ENCODE measurements around the gene GRB10.

Gene GRB10

GRCh38 chr7:50567715-50568261 lies 214.9 kb downstream of the GRB10 start:
- no peak overlapping the region for H3K9ac ChIP-seq
- no peak for TF ChIP-seq CTCF (IDR thresholded peaks at IDR 0.05)
- H3K4me2 ChIP-seq (ENCODE audit: low read length) = no peak overlapping the region
- peaks cover 11% of the 10 kb centered on the region for H3K4me1 ChIP-seq
- H3K27me3 ChIP-seq (ENCODE audit: control insufficient read depth, insufficient read depth, low read length) = no peaks in the 10 kb centered on the region
- no peak overlapping the region for H2AFZ ChIP-seq
- H3K27ac ChIP-seq = no peak overlapping the region
- H3K9me3 ChIP-seq (ENCODE audit: control insufficient read depth, low read length) = no peaks in the 10 kb centered on the region
- H3K36me3 ChIP-seq (ENCODE audit: control insufficient read depth, insufficient read depth, low read length) = no peaks in the 10 kb centered on the region
- H3K79me2 ChIP-seq = no peaks in the 10 kb centered on the region
- H3K4me3 ChIP-seq (ENCODE audit: low read depth, low read length) = no peak overlapping the region

- H3K9ac ChIP-seq = no peak overlapping the region
- no peak overlapping the region for H3K4me3 ChIP-seq (ENCODE audit: low read depth, low read length)
Measured at GRCh38 chr7:50565977-50566376, 216.7 kb downstream of the GRB10 start.

GRCh38 chr7:50565559-50565916 lies 217.2 kb downstream of the GRB10 start:
- no peak for TF ChIP-seq CTCF (IDR thresholded peaks at IDR 0.05)
- Histone ChIP-seq H3K4me1 (peaks cover 23% of the 10 kb centered on the region), H3K9ac (no peak overlapping the region)

More at GRCh38 chr7:50565977-50566376, 216.7 kb downstream of the GRB10 start:
- H3K27me3 ChIP-seq (ENCODE audit: control insufficient read depth, insufficient read depth, low read length) = no peaks in the 10 kb centered on the region
- no peak overlapping the region for H3K4me2 ChIP-seq (ENCODE audit: low read length)
- H3K79me2 ChIP-seq = no peaks in the 10 kb centered on the region
- no peak overlapping the region for H3K27ac ChIP-seq
- no peak for TF ChIP-seq CTCF (IDR thresholded peaks at IDR 0.05)
- no peaks in the 10 kb centered on the region for H3K36me3 ChIP-seq (ENCODE audit: control insufficient read depth, insufficient read depth, low read length)
- H2AFZ ChIP-seq = peak overlapping the region; percentile 65
- no peaks in the 10 kb centered on the region for H3K9me3 ChIP-seq (ENCODE audit: control insufficient read depth, low read length)
- peaks cover 21% of the 10 kb centered on the region for H3K4me1 ChIP-seq

GRCh38 chr7:50564640-50565558 lies 217.8 kb downstream of the GRB10 start, which contains the start of gene DDC:
DDC (minus strand) TSS chr7:50565405; CDS start chr7:50544085, 21,320 bp downstream.
- H3K79me2 ChIP-seq = no peaks in the 10 kb centered on the region
- peaks cover 24% of the 10 kb centered on the region for H3K4me1 ChIP-seq
- H3K27ac ChIP-seq = peak within 1 kb of the TSS; percentile 11
- no peak for TF ChIP-seq CTCF (IDR thresholded peaks at IDR 0.05)
- no peaks in the 10 kb centered on the region for H3K36me3 ChIP-seq (ENCODE audit: control insufficient read depth, insufficient read depth, low read length)
- no peaks in the 10 kb centered on the region for H3K9me3 ChIP-seq (ENCODE audit: control insufficient read depth, low read length)
- no peak within 1 kb of the TSS for H3K4me2 ChIP-seq (ENCODE audit: low read length)
- H3K9ac ChIP-seq = no peak within 1 kb of the TSS
- H3K27me3 ChIP-seq (ENCODE audit: control insufficient read depth, insufficient read depth, low read length) = no peaks in the 10 kb centered on the region
- no peak within 1 kb of the TSS for H3K4me3 ChIP-seq (ENCODE audit: low read depth, low read length)
- H2AFZ ChIP-seq = peak within 1 kb of the TSS; percentile 65

More at GRCh38 chr7:50565559-50565916, 217.2 kb downstream of the GRB10 start:
- Histone ChIP-seq H3K27ac (no peak overlapping the region), H3K79me2 (no peaks in the 10 kb centered on the region), H3K36me3 (ENCODE audit: control insufficient read depth, insufficient read depth, low read length) (no peaks in the 10 kb centered on the region), H3K27me3 (ENCODE audit: control insufficient read depth, insufficient read depth, low read length) (no peaks in the 10 kb centered on the region), H2AFZ (peak overlapping the region; percentile 65), H3K9me3 (ENCODE audit: control insufficient read depth, low read length) (no peaks in the 10 kb centered on the region), H3K4me2 (ENCODE audit: low read length) (no peak overlapping the region), H3K4me3 (ENCODE audit: low read depth, low read length) (no peak overlapping the region)
